ENCODE results near the gene CSGALNACT2. TPM values are rescaled to one million over a fixed set of nuclear protein-coding genes. Genes with fewer than 3 reads are reported as not detected.

Gene CSGALNACT2
- polyA plus RNA-seq, 1 experiment, result 14.1 TPM

DNA sequence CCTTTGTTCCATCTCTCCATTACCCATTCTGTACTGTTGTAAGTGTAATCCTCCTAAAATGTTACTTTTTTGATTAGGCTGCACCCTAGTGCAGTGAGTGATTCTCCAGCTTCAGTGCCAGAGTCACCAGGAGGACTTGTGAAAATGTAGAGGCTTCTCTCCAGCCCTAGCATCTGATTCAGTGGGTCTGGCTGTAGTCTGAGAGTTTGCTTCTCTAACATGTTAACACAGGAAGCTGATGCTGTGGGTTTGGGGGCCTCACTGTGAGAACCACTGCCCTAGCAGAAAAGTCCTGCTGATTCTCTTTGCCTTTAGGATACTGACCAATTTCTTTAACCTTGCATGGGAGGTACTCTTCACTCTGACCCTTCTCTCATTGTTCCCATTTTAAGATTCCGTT, 24.4 kb downstream of the CSGALNACT2 start:
- H3K27me3 ChIP-seq (ENCODE audit: control insufficient read depth, insufficient read depth, low read length), result no peaks in the 10 kb centered on the region
- ChIA-PET CTCF (interaction anchor here (0.7 kb wide), 1 partner anchor 36 kb away, joined by 3 read pairs; no protein-coding TSS in a partner anchor), POLR2A (no interaction called here)

DNA sequence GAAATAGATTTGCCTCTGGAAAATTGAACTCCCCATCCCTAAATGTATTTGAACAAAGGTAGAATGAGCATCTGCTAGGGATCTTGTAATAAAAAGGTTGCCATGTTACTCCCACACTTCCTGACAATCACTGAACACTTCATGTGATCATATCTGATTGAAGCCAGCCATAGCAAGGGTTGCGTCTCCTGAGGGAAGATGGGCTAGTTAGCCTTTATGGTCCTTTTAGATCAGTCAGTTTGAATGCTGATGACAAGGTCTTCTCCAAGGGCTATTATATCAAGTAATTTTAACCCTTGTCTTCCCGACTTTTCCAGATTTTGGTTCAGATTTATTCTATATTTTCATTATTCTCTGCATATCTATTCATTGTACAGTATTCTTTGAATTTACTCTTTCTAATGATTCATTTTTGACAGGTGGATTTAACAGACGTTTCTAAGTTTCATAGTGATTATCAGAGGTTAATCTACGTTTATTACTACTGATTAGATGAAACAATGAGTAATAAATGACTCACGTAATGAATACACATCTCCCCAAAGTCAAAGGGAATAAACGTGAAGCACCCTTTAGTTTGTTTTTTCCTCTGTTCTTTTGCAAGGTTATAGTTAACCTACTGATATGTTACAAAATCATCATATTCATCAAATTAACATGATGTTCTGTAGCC, 28.1 kb downstream of the CSGALNACT2 start:
- DNase-seq (ENCODE audit: low read depth), result no peak
- ChIA-PET POLR2A (no interaction called here), CTCF (no interaction called here)
- TF ChIP-seq, protein P1, sequence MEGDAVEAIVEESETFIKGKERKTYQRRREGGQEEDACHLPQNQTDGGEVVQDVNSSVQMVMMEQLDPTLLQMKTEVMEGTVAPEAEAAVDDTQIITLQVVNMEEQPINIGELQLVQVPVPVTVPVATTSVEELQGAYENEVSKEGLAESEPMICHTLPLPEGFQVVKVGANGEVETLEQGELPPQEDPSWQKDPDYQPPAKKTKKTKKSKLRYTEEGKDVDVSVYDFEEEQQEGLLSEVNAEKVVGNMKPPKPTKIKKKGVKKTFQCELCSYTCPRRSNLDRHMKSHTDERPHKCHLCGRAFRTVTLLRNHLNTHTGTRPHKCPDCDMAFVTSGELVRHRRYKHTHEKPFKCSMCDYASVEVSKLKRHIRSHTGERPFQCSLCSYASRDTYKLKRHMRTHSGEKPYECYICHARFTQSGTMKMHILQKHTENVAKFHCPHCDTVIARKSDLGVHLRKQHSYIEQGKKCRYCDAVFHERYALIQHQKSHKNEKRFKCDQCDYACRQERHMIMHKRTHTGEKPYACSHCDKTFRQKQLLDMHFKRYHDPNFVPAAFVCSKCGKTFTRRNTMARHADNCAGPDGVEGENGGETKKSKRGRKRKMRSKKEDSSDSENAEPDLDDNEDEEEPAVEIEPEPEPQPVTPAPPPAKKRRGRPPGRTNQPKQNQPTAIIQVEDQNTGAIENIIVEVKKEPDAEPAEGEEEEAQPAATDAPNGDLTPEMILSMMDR (IDR thresholded peaks at IDR 0.05; ENCODE audit: insufficient read depth, low read depth, low read length), result no peak
- no peaks in the 10 kb centered on the region for H3K27me3 ChIP-seq (ENCODE audit: control insufficient read depth, insufficient read depth, low read length)
- peaks cover 9% of the 10 kb centered on the region for H3K36me3 ChIP-seq (ENCODE audit: control insufficient read depth, insufficient read depth, low read length)
- no peak overlapping the region for H3K4me3 ChIP-seq (ENCODE audit: low read depth, low read length)

More for the DNA sequence above, 24.4 kb downstream of the CSGALNACT2 start:
- TF ChIP-seq, protein P1 (IDR thresholded peaks at IDR 0.05; ENCODE audit: insufficient read depth, low read depth, low read length), result no peak
- H3K4me3 ChIP-seq (ENCODE audit: low read depth, low read length), result no peak overlapping the region
- no peak for DNase-seq (ENCODE audit: low read depth)
- H3K36me3 ChIP-seq (ENCODE audit: control insufficient read depth, insufficient read depth, low read length), result peaks cover 8% of the 10 kb centered on the region

DNA sequence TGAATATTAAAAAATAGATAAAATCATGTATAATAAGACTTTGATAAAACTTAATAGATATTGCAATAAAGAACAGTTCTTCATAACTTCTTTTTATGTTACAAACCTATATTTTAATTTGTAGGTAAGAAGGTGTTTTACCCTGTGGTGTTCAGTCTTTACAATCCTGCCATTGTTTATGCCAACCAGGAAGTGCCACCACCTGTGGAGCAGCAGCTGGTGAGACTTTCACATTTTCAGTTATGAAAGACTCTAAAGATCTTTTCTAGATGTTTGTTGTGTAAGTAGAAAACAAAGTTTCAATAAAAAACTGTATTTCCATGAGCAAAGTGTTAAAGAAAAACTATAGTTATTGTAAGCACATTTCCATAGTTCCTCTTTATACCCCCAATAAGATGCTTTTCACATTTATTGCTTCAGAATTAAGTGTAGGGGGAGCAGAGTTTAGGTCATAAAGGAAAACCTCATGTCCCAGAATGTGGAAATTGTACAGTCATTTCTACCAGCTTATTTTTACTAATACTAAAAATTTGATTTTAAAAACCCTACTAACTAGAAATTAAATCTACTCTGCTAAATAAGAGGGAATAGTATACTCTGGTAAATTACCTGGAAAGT, 28.7 kb downstream of the CSGALNACT2 start:
- H3K4me3 ChIP-seq (ENCODE audit: low read depth, low read length), result no peak overlapping the region
- POLR2A ChIA-PET, result no interaction called here
- DNase-seq (ENCODE audit: low read depth), result no peak
- peaks cover 8% of the 10 kb centered on the region for H3K36me3 ChIP-seq (ENCODE audit: control insufficient read depth, insufficient read depth, low read length)
- H3K27me3 ChIP-seq (ENCODE audit: control insufficient read depth, insufficient read depth, low read length), result no peaks in the 10 kb centered on the region
- TF ChIP-seq, protein P1 (IDR thresholded peaks at IDR 0.05; ENCODE audit: insufficient read depth, low read depth, low read length), result no peak
- CTCF ChIA-PET, result no interaction called here

DNA sequence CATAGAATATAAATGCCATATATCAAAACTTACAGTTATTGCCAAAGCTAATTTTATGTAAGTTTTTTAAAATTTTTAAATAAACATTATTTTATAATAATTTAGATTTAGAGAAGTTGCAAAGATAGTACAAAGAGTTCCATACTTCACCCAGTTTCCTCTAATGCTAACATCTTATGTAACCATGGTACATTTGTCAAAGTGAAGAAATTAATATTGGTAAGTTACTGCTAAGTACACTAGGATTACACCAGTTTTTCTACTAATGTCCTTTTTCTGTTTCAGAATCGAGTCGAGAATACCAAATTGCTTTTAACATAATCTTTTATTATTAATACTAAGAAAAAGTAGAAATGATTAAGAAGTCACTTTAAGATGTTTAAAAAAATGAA, 29.2 kb downstream of the CSGALNACT2 start:
- ChIA-PET POLR2A (no interaction called here), CTCF (no interaction called here)
- TF ChIP-seq, protein P1 (IDR thresholded peaks at IDR 0.05; ENCODE audit: insufficient read depth, low read depth, low read length), result no peak
- Histone ChIP-seq H3K36me3 (ENCODE audit: control insufficient read depth, insufficient read depth, low read length) (peaks cover 3% of the 10 kb centered on the region; the same call in 1 of the 2 replicates), H3K27me3 (ENCODE audit: control insufficient read depth, insufficient read depth, low read length) (no peaks in the 10 kb centered on the region), H3K4me3 (ENCODE audit: low read depth, low read length) (no peak overlapping the region)
- no peak for DNase-seq (ENCODE audit: low read depth)

DNA sequence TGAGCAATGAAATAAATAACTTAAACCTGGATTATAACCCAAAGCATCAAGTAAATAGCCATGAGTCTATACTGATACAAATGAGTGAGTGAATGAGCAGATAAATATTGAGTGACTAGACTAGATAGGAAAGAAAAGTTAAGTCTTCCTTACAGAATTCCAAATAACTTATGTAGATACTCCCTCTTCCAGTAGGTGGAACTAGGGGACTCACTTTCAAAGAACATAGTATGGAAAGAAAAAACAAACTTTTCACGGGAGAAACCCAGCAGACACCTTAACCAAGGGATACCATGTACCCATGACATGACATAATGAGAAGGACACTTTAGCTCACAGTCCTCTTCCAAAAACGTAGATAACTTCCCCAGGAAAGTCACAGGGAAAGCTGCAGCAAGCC, 32.2 kb downstream of the CSGALNACT2 start:
- no peak for DNase-seq (ENCODE audit: low read depth)
- H3K4me3 ChIP-seq (ENCODE audit: low read depth, low read length), result no peak overlapping the region
- ChIA-PET POLR2A (no interaction called here), CTCF (interaction anchor here (0.8 to 2.4 kb wide), 7 partner anchors 10 to 178 kb away, joined by 3 to 10 read pairs (median 4); no protein-coding TSS in a partner anchor)
- TF ChIP-seq, protein P1 (IDR thresholded peaks at IDR 0.05; ENCODE audit: insufficient read depth, low read depth, low read length), result 0 out of 2 replicates have a peak, but pooled peaks have one; percentile 7
- peaks cover 6% of the 10 kb centered on the region for H3K36me3 ChIP-seq (ENCODE audit: control insufficient read depth, insufficient read depth, low read length)
- no peaks in the 10 kb centered on the region for H3K27me3 ChIP-seq (ENCODE audit: control insufficient read depth, insufficient read depth, low read length)
